Breast epithelium (tissue), 4 donors: ENCODE data around the gene ZNF488. TPM values are rescaled to one million over a fixed set of nuclear protein-coding genes. Genes with fewer than 3 reads are reported as not detected.

Experiments used
- DNase-seq, 2 donors: peaks; one replicate each; pipeline ENCODE4 v3.0.0-alpha.2; 2019; ENCODE audit warnings: low spot score in 2 of 2
- H3K27ac ChIP-seq, 2 donors: fragments of 200-600 bp; sonication (generic) in 1 of 2; one replicate each; pipeline ENCODE4 v1.5.1; 2016 to 2019; ENCODE audit warnings: mild to moderate bottlenecking in 1 of 2
- H3K27me3 ChIP-seq, 2 donors: fragments of 200-600 bp; sonication (generic) in 1 of 2; one replicate each; pipeline versions ENCODE4 v1.5.1 to v1.6.0; 2017 to 2019; ENCODE audit warnings: control low read depth in 1 of 2, mild to moderate bottlenecking in 1 of 2
- H3K36me3 ChIP-seq: fragments of 200-600 bp; one replicate; pipeline ENCODE4 v1.5.1; 2019
- H3K4me1 ChIP-seq, 2 donors: fragments of 200-600 bp; sonication (generic); one replicate each; pipeline ENCODE4 v1.5.1; 2016 to 2019; ENCODE audit warnings: control low read depth in 1 of 2
- H3K4me3 ChIP-seq, 3 donors: fragments of 200-600 bp; sonication (generic); 1 replicate in 2 of 3; 2 replicates in 1 of 3; pipeline ENCODE4 v1.5.1; 2016 to 2019; ENCODE audit warnings: mild to moderate bottlenecking in 3 of 3, moderate library complexity in 2 of 3
- H3K9me3 ChIP-seq, 2 donors: fragments of 200-600 bp; sonication (generic) in 1 of 2; one replicate each; pipeline ENCODE4 v1.5.1; 2016 to 2019; ENCODE audit warnings: control low read depth in 1 of 2
- CTCF ChIP-seq, 3 donors: fragments of 450-650 bp; IDR thresholded peaks; one replicate each; pipeline ENCODE4 v1.5.1; 2016 to 2017; ENCODE audit warnings: antibody characterized with exemption in 3 of 3, mild to moderate bottlenecking in 3 of 3, moderate library complexity in 3 of 3
- POLR2A ChIP-seq: fragments of 450-650 bp; IDR thresholded peaks from one replicate; pipeline ENCODE4 v1.6.1; 2016; ENCODE audit warnings: antibody characterized with exemption, mild to moderate bottlenecking, moderate library complexity
- POLR2AphosphoS5 ChIP-seq, 3 donors: sonication (generic); formaldehyde crosslinking; IDR thresholded peaks; one replicate each; pipeline ENCODE4 v1.6.1; 2017; ENCODE audit warnings: antibody characterized with exemption in 3 of 3
- intact Hi-C: fragments of 100-400 bp; cut with DNase I; formaldehyde crosslinking; loops from one replicate; pipeline ENCODE4 v1.15.1; 2023; ENCODE audit warnings: low total_unique reads
- total RNA-seq, 3 donors: library from RNA; depleted of rRNA; stranded (reverse); fragments of >200 nt; gene quantifications; one replicate each; pipeline ENCODE4 v1.1.0, GENCODE V29; 2016

ZNF488 gene
- total RNA-seq, 3 donors from 2014 or later = 0.44 TPM; not detected in 2

- DNase-seq = no peak
- intact Hi-C loops = no loop called here
These were observed 589 bp downstream of the ZNF488 start for GRCh38 chr10:47383261-47384147.

DNA sequence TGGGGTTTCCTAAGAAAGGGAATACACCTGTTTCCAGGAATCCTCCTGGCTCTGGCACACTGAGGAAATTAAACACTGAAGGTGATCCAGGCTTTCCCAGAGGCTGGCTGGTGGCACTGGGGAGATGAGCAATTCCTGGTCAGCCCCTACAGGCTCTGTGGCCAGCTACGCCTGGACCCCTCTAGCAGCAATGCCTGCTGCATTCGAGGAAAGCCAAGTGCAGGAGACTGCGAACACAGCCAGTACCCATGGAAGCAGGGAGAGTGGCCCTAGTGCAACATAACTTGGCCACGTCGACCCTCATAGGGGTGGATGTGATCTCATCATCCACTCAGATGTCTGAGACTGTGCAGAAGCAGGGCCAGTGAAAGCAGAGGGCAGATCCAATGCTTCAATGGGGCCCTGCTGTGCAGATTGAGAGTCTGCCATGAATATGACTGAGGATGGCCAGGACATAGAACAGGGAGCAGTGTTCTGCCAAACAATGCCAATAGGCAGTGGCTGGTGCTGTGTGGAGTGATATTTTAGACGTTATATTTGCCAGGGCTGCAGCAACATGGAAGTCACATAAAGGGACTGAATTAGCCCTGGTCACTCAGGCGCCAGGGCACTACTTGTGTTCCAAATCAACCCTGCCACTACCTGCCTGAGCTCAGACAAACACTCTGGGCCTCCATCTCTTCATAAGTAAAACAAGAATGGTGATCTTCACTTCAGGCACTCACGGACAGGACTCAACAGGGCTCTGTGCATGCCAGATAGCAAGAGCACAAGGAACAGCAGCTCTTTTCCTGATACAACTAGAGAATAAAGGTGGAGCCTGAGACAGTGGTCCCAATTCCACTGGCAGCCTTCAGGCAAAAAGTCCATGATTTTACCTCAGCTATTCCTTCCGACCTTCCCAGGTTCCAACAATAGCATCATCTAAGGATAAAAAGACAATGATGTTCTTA lies 2.4 kb downstream of the ZNF488 start:
- intact Hi-C loops = no loop called here
- no peaks in the 10 kb centered on the region for H3K4me1 ChIP-seq
- H3K27ac ChIP-seq = no peak overlapping the region
- no peaks in the 10 kb centered on the region for H3K9me3 ChIP-seq
- H3K4me3 ChIP-seq = no peak overlapping the region
- DNase-seq = no peak
- no peaks in the 10 kb centered on the region for H3K36me3 ChIP-seq
- TF ChIP-seq POLR2AphosphoS5 (IDR thresholded peaks at IDR 0.05) (no peak), POLR2A (no peak), CTCF (IDR thresholded peaks at IDR 0.05) (no peak)
- H3K27me3 ChIP-seq = no peaks in the 10 kb centered on the region

More at GRCh38 chr10:47383261-47384147, 589 bp downstream of the ZNF488 start:
- Histone ChIP-seq H3K36me3 (no peaks in the 10 kb centered on the region), H3K9me3 (no peaks in the 10 kb centered on the region), H3K4me3 (peak overlapping the region; percentile 66 to 87 (median 85)), H3K27me3 (no peaks in the 10 kb centered on the region), H3K27ac (peak overlapping the region; percentile 73 to 81), H3K4me1 (no peaks in the 10 kb centered on the region)
- TF ChIP-seq POLR2A (no peak), POLR2AphosphoS5 (IDR thresholded peaks at IDR 0.05) (no peak), CTCF (IDR thresholded peaks at IDR 0.05) (no peak)

GRCh38 chr10:47381103-47381395 lies 3.0 kb downstream of the ZNF488 start:
- DNase-seq = no peak
- intact Hi-C loops = no loop called here

GRCh38 chr10:47380341-47381102 lies 3.6 kb downstream of the ZNF488 start:
- H3K36me3 ChIP-seq = no peaks in the 10 kb centered on the region
- DNase-seq = peak in 1 of 2 donors; percentile 5
- H3K27ac ChIP-seq = no peak overlapping the region
- no peak for TF ChIP-seq CTCF (IDR thresholded peaks at IDR 0.05)
- no peak for TF ChIP-seq POLR2A
- no peak for TF ChIP-seq POLR2AphosphoS5 (IDR thresholded peaks at IDR 0.05)
- intact Hi-C loops = no loop called here
- H3K9me3 ChIP-seq = no peaks in the 10 kb centered on the region
- no peaks in the 10 kb centered on the region for H3K4me1 ChIP-seq
- H3K4me3 ChIP-seq = no peak overlapping the region
- H3K27me3 ChIP-seq = no peaks in the 10 kb centered on the region

More at GRCh38 chr10:47381103-47381395, 3.0 kb downstream of the ZNF488 start:
- Histone ChIP-seq H3K27ac (no peak overlapping the region), H3K4me1 (no peaks in the 10 kb centered on the region), H3K4me3 (no peak overlapping the region), H3K27me3 (no peaks in the 10 kb centered on the region), H3K36me3 (no peaks in the 10 kb centered on the region), H3K9me3 (no peaks in the 10 kb centered on the region)
- TF ChIP-seq CTCF (IDR thresholded peaks at IDR 0.05) (no peak), POLR2A (no peak), POLR2AphosphoS5 (IDR thresholded peaks at IDR 0.05) (no peak)
